NOMO-1 treated with dmso at 0.1 percent for 144 hours (cell line): ENCODE data around the gene RPL13.

Experiments used
- DNase-seq: peaks from one replicate; lab custom pipeline; 2025; ENCODE audit not compliant: unreplicated experiment; lab: John Stamatoyannopoulos, UW

Gene RPL13

DNA sequence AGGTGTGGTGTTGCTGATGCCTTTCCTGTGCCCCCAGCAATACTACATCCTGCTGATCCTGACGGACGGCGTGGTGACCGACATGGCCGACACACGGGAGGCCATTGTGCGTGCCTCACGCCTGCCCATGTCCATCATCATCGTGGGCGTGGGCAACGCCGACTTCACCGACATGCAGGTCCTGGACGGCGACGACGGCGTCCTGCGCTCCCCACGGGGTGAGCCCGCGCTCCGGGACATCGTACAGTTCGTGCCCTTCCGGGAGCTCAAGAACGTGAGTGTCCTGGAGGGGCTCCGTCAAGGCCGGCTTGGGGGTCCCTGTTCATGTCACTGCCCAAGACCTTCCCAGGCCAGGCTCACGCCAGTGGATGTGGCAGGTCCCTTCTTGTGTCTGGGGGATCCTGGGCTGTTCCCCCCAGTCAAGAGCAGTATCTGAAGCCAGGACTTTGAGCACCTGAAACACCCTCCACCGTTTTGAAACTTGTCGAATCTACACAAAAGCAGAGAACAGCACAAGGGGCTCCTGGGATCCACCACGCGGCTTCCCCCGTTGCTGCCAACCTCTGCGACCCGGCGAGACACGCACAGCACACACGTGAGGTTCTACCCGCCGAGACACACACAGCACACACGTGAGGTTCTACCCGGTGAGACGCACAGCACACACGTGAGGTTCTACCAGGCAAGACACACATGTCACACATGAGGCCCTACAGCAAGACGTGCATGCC is 35.0 kb downstream of the RPL13 start:
- no peak for DNase-seq

GRCh38 chr16:89596061-89596689 is 35.7 kb downstream of the RPL13 start:
- DNase-seq = no peak

- DNase-seq = no peak
These were observed 36.6 kb downstream of the RPL13 start for GRCh38 chr16:89596957-89597649.

DNA sequence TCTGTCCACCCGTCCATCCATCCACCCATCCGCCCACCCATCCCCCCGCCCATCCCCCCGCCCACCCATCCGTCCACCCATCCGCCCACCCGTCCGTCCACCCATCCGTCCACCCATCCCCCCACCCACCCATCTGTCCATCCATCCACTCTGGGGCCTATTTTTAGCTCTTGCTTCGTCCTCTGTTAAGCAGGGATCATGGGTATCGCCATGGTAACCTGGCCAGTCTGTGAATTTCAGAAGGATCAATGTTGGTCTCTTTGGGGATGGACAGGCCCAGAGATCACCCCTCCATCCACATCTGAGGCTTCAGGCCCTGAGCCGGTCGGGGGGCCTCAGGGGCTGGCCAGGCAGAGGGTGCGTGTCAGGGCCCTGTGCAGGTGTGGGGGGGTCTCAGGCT is 37.7 kb downstream of the RPL13 start:
- DNase-seq = no peak

- DNase-seq = no peak
These were observed 39.0 kb downstream of the RPL13 start for GRCh38 chr16:89599451-89599858.

DNA sequence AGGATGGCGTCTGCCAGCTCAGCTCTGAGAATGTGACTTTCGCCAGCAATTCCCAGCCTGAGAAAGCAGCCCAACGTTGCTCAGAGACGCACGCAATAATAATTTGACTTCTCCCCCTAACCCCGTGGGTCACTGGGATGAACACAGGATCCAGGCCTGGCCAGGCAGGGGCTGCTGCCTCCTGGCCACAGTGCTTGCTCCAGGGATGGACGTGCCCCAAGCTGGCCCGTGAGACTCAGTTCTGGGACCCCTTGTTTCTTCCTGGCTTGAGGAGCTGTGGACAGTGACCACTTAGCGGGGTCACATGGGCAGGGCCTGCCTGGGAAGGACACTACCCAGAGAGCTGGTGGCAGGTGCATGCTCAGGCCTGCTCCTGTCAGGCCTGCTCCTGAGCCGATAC is 39.4 kb downstream of the RPL13 start:
- no peak for DNase-seq

DNA sequence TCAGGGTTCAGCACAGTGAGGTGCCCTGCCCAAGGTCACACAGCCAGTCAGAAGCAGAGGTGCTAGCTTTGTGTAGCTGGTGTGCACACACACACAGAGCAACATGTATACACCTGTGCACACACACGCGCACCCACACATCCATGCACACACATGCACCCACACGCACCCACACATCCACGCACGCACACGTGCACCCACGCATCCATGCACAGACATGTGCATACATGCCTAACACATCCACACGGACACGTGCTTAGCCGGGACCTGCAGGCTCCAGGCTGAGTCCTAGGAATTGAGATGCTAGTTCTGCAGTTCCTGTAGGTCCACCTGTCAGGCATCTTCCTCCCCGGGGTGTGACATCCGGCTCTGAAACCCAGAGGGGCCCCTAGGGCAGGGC is 39.9 kb downstream of the RPL13 start:
- no peak for DNase-seq

DNA sequence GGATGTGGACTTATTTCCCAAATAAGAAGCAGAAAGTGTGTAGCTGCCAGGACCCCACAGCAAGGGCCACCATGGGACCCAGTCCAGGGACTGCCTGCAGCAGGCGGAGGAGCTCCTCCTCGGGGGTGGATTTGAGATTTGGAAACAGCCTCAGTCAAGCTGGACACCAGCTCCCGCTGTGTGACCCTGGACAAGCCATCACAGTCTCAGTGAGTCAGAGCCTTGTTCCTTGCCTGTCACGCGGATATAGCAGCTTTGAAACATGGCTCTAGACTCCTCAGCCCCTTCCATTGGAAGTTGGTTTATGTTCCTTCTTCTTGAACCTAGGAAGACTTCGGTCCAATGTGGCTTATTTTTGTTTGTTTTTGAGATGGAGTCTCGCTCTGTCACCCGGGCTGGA is 40.5 kb downstream of the RPL13 start:
- no peak for DNase-seq

GRCh38 chr16:89601906-89602272 is 41.4 kb downstream of the RPL13 start:
- no peak for DNase-seq

- peak; percentile 36 for DNase-seq
These were observed 41.9 kb downstream of the RPL13 start for GRCh38 chr16:89602273-89602951.

- DNase-seq = no peak
These were observed 42.6 kb downstream of the RPL13 start for GRCh38 chr16:89602952-89603590.

DNA sequence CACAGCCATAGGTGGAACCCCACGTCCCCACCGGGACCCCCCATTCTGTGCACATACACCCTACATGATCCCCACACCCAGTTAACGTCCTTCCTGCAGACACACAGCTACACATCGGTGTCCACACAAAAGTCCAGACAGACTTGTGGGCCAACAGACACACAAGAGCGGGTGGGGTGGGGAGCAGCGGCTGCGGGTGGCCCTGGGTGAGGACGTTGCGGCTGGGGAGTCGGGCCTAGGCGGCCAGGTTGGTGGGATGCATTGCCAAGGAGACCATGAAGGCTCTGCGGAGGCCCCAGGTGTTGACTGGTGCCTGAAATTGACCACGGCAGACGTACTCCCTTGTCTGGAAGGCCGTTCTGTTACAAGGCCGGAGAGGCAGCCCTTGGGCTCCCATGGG is 44.3 kb downstream of the RPL13 start:
- DNase-seq = no peak

DNA sequence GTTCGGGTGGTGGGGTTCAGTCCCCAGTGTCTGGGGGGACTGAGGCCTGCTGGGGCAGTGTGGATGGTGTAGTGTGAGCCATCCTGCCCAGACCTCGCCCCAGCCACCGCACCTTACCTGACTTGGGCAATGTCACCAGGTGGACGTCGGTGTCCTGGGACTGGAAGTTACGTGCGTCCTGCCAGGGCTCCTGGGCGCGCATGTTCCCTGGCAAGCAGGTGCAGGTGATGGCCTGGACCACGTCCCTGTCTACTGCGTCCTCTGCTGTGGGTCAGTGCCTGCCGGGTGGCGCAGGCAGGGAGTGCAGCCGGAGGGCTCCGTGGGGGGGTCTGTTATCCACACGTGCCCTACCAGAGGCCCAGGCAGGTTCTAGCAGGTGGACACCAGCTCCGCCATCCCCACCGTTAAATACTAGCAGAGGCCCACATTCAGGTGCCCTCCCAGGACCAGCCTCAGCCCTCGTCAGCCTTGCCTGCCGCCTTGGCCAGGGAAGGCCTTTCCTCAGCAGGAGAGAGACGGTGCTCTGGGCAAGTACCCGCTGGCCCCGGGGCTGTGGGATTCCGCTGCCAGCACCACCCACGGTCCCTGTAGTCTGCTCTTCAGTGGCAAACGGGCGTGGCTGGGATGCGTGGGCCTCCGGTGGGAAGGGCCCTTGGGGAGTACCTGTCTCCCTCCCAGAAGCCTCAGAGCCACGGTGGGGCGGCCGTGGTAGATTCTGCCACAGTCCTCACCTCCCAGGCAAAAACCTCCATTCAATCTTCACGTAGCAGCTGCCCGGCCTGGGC is 44.9 kb downstream of the RPL13 start:
- DNase-seq = no peak

GRCh38 chr16:89606006-89606405 is 45.5 kb downstream of the RPL13 start:
- no peak for DNase-seq

DNA sequence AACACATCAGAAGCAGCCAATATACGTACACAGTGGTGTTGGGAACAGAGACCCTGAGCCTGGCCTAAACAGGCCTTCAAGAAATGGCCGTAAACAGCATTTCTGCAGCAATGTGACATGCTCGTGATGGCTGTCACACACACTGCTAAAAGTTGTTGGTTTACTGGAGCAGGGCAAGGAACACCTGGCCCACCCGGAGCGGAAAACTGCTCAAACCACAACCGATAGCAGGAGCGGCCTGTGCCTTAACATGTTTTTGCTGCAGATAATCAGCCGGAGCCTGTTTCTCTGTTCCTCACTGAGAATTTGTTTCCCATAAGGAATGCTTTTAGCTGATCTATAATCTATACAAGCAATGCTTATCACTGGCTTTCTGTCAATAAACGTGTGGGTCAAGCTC is 47.0 kb downstream of the RPL13 start:
- no peak for DNase-seq

- no peak for DNase-seq
These were observed 47.7 kb downstream of the RPL13 start for GRCh38 chr16:89607937-89608740.

DNA sequence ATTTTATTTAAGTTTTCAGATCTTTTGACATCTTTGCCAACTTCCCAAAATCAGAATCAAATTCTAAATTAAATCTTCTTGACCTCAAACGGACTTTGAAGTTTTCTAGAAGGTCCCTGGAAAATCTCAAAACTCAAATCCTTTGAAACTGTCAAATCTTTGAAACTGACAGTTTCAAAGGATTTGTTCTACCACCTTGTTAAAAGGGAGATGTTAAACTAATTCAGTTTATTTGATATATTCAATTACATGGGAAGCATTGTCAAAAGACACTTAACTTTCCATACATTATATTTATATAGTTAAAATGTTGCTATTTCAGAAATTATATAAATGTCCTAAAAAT is 49.6 kb downstream of the RPL13 start:
- no peak for DNase-seq

GRCh38 chr16:89612415-89613166 is 52.1 kb downstream of the RPL13 start:
- DNase-seq = no peak
